ENCODE measurements around the gene LSAMP.

GRCh38 chr3:116341381-116341780, 103.9 kb downstream of the LSAMP start:
- TF ChIP-seq EP300 (IDR thresholded peaks at IDR 0.05) = no peak
- no peak for TF ChIP-seq POLR2A (IDR thresholded peaks at IDR 0.05)
- no peak for TF ChIP-seq CTCF (IDR thresholded peaks at IDR 0.05)
- no peak for TF ChIP-seq POLR2AphosphoS5 (IDR thresholded peaks at IDR 0.05)
